Calu3 (cell line): Measurements from ENCODE around the gene SRSF4. TPM values are rescaled to one million over a fixed set of nuclear protein-coding genes. Genes with fewer than 3 reads are reported as not detected.
"Not testable (repeated sequence)": the region's sequence is repeated elsewhere in the genome, so short reads cannot be mapped to it uniquely, and the experiment has no call there.

Source experiments
- BruUV-seq: library from RNA; stranded (reverse); fragments of 400-500 nt; replicated peaks from 2 replicates; lab custom pipeline; 2021; lab: Mats Ljungman, UMichigan
- CTCF ChIA-PET: fragments of 300-600 bp; sonication (Branson Sonifier 250); formaldehyde crosslinking; loops from one replicate; lab custom pipeline; 2022; ENCODE audit warnings: antibody characterized with exemption; lab: Charles Lee
- DNase-seq: peaks from one replicate; pipeline ENCODE4 v3.0.0; 2022
- H3K27ac Mint-ChIP-seq: one replicate; pipeline ENCODE4 v1.8.0; 2022; ENCODE audit warnings: mixed read lengths; ENCODE audit not compliant: unreplicated experiment
- H3K27me3 Mint-ChIP-seq: one replicate; pipeline ENCODE4 v1.8.0; 2022; ENCODE audit warnings: mixed read lengths; ENCODE audit not compliant: unreplicated experiment
- H3K36me3 Mint-ChIP-seq: one replicate; pipeline ENCODE4 v1.8.0; 2022; ENCODE audit warnings: mild to moderate bottlenecking, moderate library complexity, mixed read lengths; ENCODE audit not compliant: insufficient read depth, unreplicated experiment
- H3K4me1 Mint-ChIP-seq: one replicate; pipeline ENCODE4 v1.8.0; 2022; ENCODE audit warnings: mild to moderate bottlenecking, low read depth, mixed read lengths; ENCODE audit not compliant: unreplicated experiment
- H3K4me3 Mint-ChIP-seq: one replicate; pipeline ENCODE4 v1.8.0; 2022; ENCODE audit warnings: mild to moderate bottlenecking, low read depth, moderate library complexity, mixed read lengths; ENCODE audit not compliant: unreplicated experiment
- H3K9me3 Mint-ChIP-seq: one replicate; pipeline ENCODE4 v1.8.0; 2022; ENCODE audit warnings: low read depth, mixed read lengths; ENCODE audit not compliant: unreplicated experiment
- CTCF ChIP-seq: fragments of 200-600 bp; IDR thresholded peaks from one replicate; pipeline ENCODE4 v1.8.0; 2022; ENCODE audit warnings: antibody characterized with exemption; ENCODE audit not compliant: unreplicated experiment
- intact Hi-C: fragments of 100-400 bp; cut with micrococcal nuclease; formaldehyde crosslinking; loops from one replicate; pipeline ENCODE4 v1.10.0; 2022; ENCODE audit not compliant: unreplicated experiment
- total RNA-seq: library from RNA; stranded (reverse); gene quantifications from 2 replicates; pipeline ENCODE4 v1.2.3, GENCODE V29; 2022

SRSF4 gene
- total RNA-seq, 1 experiment from 2014 or later = 65.4 TPM

GRCh38 chr1:29113413-29114117, 68.1 kb downstream of the SRSF4 start:
- peaks cover 39% of the 10 kb centered on the region for H3K36me3 Mint-ChIP-seq
- H3K9me3 Mint-ChIP-seq = no peaks in the 10 kb centered on the region
- DNase-seq = no peak
- no peaks in the 10 kb centered on the region for H3K27me3 Mint-ChIP-seq
- H3K27ac Mint-ChIP-seq = no peak overlapping the region
- no peak for TF ChIP-seq CTCF
- CTCF ChIA-PET = interaction anchor here (0.5 to 0.6 kb wide), 3 partner anchors 34 to 78 kb away, joined by 3 to 4 read pairs (median 3); no protein-coding TSS in a partner anchor
- no TSS peak for BruUV-seq
- H3K4me3 Mint-ChIP-seq = no peak overlapping the region
- H3K4me1 Mint-ChIP-seq = no peaks in the 10 kb centered on the region
- intact Hi-C loops = no loop called here

- no peaks in the 10 kb centered on the region for H3K4me1 Mint-ChIP-seq
- TF ChIP-seq CTCF = no peak
- BruUV-seq = no TSS peak
- no peak overlapping the region for H3K4me3 Mint-ChIP-seq
- no peaks in the 10 kb centered on the region for H3K9me3 Mint-ChIP-seq
- no peak for DNase-seq
- H3K27ac Mint-ChIP-seq = no peak overlapping the region
- peaks cover 36% of the 10 kb centered on the region for H3K36me3 Mint-ChIP-seq
- CTCF ChIA-PET = interaction anchor here (0.5 to 0.6 kb wide), 2 partner anchors 33 to 67 kb away, joined by 3 to 4 read pairs; no protein-coding TSS in a partner anchor
- intact Hi-C loops = no loop called here
- H3K27me3 Mint-ChIP-seq = no peaks in the 10 kb centered on the region
Measured at GRCh38 chr1:29112705-29113412, 68.8 kb downstream of the SRSF4 start.

DNA sequence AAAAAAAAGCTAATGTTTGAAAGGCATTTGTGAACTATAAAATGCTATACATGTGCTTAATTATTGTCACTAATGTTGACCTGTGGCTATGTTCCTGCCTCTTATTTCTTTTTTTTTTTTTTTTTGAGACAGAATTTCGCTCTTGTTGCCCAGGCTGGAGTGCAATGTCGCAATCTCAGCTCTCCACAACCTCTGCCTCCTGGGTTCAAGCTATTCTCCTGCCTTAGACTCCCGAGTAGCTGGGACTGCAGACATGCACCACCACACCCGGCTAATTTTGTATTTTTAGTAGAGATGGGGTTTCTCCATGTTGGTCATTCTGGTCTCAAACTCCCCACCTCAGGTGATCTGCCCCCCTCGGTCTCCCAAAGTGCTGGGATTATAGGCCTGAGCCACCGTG, 73.7 kb downstream of the SRSF4 start:
- H3K36me3 Mint-ChIP-seq = peaks cover 20% of the 10 kb centered on the region
- H3K27me3 Mint-ChIP-seq, BruUV-seq, intact Hi-C loops, H3K27ac Mint-ChIP-seq, H3K4me3 Mint-ChIP-seq, H3K4me1 Mint-ChIP-seq, H3K9me3 Mint-ChIP-seq, DNase-seq: not testable (repeated sequence)
- CTCF ChIA-PET = interaction anchor here (0.7 kb wide), 1 partner anchor 274 kb away, joined by 4 read pairs; no protein-coding TSS in a partner anchor

GRCh38 chr1:29105822-29106221, 75.9 kb downstream of the SRSF4 start:
- peak overlapping the region; percentile 26 for H3K4me3 Mint-ChIP-seq
- DNase-seq = peak; percentile 53
- CTCF ChIA-PET = interaction anchor here (0.7 kb wide), 1 partner anchor 687 kb away, joined by 4 read pairs; no protein-coding TSS in a partner anchor
- TF ChIP-seq CTCF = no peak
- no peaks in the 10 kb centered on the region for H3K9me3 Mint-ChIP-seq
- peaks cover 8% of the 10 kb centered on the region for H3K4me1 Mint-ChIP-seq
- no TSS peak for BruUV-seq
- intact Hi-C loops = no loop called here
- H3K36me3 Mint-ChIP-seq = peaks cover 11% of the 10 kb centered on the region
- no peaks in the 10 kb centered on the region for H3K27me3 Mint-ChIP-seq
- peak overlapping the region; percentile 87 for H3K27ac Mint-ChIP-seq
